Ascending aorta (tissue), 2 donors: Measurements from ENCODE around the gene PNPT1. TPM values are rescaled to one million over a fixed set of nuclear protein-coding genes. Genes with fewer than 3 reads are reported as not detected.
A peak's percentile ranks its signal among the peaks of the same experiment; 100 is the strongest.
"Not testable (repeated sequence)": the region's sequence is repeated elsewhere in the genome, so short reads cannot be mapped to it uniquely, and the experiment has no call there.

ENCODE experiments used
- DNase-seq, 2 donors: peaks; one replicate each; pipeline ENCODE4 v3.0.0-alpha.2; 2019; ENCODE audit warnings: low spot score in 2 of 2
- H3K27ac ChIP-seq, 2 donors: fragments of 200-600 bp; sonication (generic); one replicate each; pipeline ENCODE4 v1.5.1; 2016 to 2017; ENCODE audit warnings: mild to moderate bottlenecking in 1 of 2
- H3K27me3 ChIP-seq: fragments of 200-600 bp; sonication (generic); one replicate; pipeline ENCODE4 v1.5.1; 2017
- H3K36me3 ChIP-seq, 2 donors: fragments of 200-600 bp; sonication (generic); one replicate each; pipeline ENCODE4 v1.5.1; 2016
- H3K4me1 ChIP-seq, 2 donors: fragments of 200-600 bp; sonication (generic); one replicate each; pipeline ENCODE4 v1.5.1; 2016 to 2017; ENCODE audit warnings: mild to moderate bottlenecking in 1 of 2
- H3K4me3 ChIP-seq, 2 donors: fragments of 200-600 bp; sonication (generic); one replicate each; pipeline ENCODE4 v1.5.1; 2016 to 2017; ENCODE audit warnings: mild to moderate bottlenecking in 1 of 2
- H3K9me3 ChIP-seq, 2 donors: fragments of 200-600 bp; sonication (generic); one replicate each; pipeline ENCODE4 v1.5.1; 2016
- intact Hi-C: fragments of 100-400 bp; cut with DNase I; formaldehyde crosslinking; loops from one replicate; pipeline ENCODE4 v1.15.1; 2023
- total RNA-seq: library from RNA; depleted of rRNA; stranded (reverse); fragments of >200 nt; gene quantifications from one replicate; pipeline ENCODE4 v1.1.0, GENCODE V29; 2016
- TF ChIP-seq, protein P1 (sequence below), 3 experiments: fragments of 200-600 bp in 2 of 3; fragments of 450-650 bp in 1 of 3; sonication (generic) in 2 of 3; IDR thresholded peaks; one replicate each; pipeline ENCODE4 v1.5.1; 2016 to 2019; ENCODE audit warnings: antibody characterized with exemption in 3 of 3, mild to moderate bottlenecking in 1 of 3, moderate library complexity in 1 of 3

PNPT1 gene
- total RNA-seq, result 4.2 TPM

- H3K27me3 ChIP-seq, result no peaks in the 10 kb centered on the region
- H3K27ac ChIP-seq, result peak within 1 kb of the TSS; percentile 24 to 45
- intact Hi-C loops, result loop anchor here (1.0 kb wide), 1 partner anchor 75 kb away; no protein-coding TSS in a partner anchor
- H3K36me3 ChIP-seq, result no peaks in the 10 kb centered on the region
- H3K4me3 ChIP-seq, result peak within 1 kb of the TSS; percentile 67 to 91
- peak; percentile 65 to 95 for DNase-seq
- H3K9me3 ChIP-seq, result no peaks in the 10 kb centered on the region
- TF ChIP-seq, protein P1, sequence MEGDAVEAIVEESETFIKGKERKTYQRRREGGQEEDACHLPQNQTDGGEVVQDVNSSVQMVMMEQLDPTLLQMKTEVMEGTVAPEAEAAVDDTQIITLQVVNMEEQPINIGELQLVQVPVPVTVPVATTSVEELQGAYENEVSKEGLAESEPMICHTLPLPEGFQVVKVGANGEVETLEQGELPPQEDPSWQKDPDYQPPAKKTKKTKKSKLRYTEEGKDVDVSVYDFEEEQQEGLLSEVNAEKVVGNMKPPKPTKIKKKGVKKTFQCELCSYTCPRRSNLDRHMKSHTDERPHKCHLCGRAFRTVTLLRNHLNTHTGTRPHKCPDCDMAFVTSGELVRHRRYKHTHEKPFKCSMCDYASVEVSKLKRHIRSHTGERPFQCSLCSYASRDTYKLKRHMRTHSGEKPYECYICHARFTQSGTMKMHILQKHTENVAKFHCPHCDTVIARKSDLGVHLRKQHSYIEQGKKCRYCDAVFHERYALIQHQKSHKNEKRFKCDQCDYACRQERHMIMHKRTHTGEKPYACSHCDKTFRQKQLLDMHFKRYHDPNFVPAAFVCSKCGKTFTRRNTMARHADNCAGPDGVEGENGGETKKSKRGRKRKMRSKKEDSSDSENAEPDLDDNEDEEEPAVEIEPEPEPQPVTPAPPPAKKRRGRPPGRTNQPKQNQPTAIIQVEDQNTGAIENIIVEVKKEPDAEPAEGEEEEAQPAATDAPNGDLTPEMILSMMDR (IDR thresholded peaks at IDR 0.05), result no peak
- H3K4me1 ChIP-seq, result no peaks in the 10 kb centered on the region
These were observed at the start of gene PNPT1 for GRCh38 chr2:55693181-55694125. Gene PNPT1, minus strand, starts transcription at chr2:55693844. Its CDS starts 21 bp downstream, at chr2:55693823.

DNA sequence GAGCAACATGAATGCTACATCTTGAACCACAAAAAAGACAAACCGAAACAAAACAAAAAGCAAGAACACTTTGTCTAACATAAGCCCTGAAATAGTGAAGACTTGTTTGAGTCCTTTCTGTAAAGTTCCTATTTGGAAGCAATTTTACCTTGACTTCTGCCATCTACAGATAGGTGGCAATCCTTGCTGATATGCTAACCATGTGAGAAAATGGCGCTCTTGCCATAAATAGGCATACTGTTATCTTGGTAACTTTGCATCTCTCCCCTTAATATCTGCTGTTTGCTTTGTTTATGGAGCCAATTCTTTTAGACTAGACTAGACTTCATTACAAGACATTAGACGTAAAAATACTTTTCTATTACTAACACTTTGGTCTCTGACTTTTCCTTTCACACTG is 49.4 kb upstream of the PNPT1 start:
- Histone ChIP-seq H3K27ac (no peak overlapping the region), H3K4me3 (no peak overlapping the region), H3K4me1 (no peaks in the 10 kb centered on the region), H3K9me3 (no peaks in the 10 kb centered on the region), H3K27me3 (no peaks in the 10 kb centered on the region), H3K36me3 (no peaks in the 10 kb centered on the region)
- TF ChIP-seq, protein P1 (IDR thresholded peaks at IDR 0.05), result no peak
- intact Hi-C loops, result no loop called here
- DNase-seq, result no peak

GRCh38 chr2:55736019-55736536 is 42.4 kb upstream of the PNPT1 start:
- H3K4me1 ChIP-seq, H3K9me3 ChIP-seq, H3K36me3 ChIP-seq, H3K27ac ChIP-seq, DNase-seq, intact Hi-C loops, H3K4me3 ChIP-seq, H3K27me3 ChIP-seq: not testable (repeated sequence)

DNA sequence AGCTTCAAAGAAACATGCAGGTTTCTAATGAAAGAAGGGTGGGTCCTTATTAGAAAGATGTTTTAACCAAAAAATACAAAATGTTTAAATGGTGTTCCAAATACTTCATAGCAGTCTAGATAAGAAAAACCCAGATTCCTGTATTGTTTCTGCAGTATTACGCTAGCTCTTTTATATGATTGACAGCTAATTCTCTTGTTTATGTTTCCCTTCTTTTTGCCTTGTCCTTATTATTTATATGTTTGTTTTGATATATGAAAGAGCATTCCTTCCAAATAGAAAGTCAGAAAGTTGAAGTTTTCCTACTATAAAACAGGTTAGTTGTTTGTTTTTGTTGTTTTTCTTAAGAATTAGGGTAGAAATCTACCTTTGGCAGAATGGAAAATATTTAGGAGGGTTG is 41.1 kb upstream of the PNPT1 start:
- Histone ChIP-seq H3K4me1 (no peaks in the 10 kb centered on the region), H3K27me3 (no peaks in the 10 kb centered on the region), H3K36me3 (no peaks in the 10 kb centered on the region), H3K4me3 (no peak overlapping the region), H3K27ac (no peak overlapping the region), H3K9me3 (no peaks in the 10 kb centered on the region)
- TF ChIP-seq, protein P1 (IDR thresholded peaks at IDR 0.05), result no peak
- intact Hi-C loops, result no loop called here
- no peak for DNase-seq

- Histone ChIP-seq H3K4me3 (no peak overlapping the region), H3K27ac (no peak overlapping the region), H3K27me3 (no peaks in the 10 kb centered on the region), H3K4me1 (peaks cover 0 to 3% of the 10 kb centered on the region in 2 donors), H3K36me3 (no peaks in the 10 kb centered on the region), H3K9me3 (no peaks in the 10 kb centered on the region)
- intact Hi-C loops, result no loop called here
- TF ChIP-seq, protein P1 (IDR thresholded peaks at IDR 0.05), result no peak
- no peak for DNase-seq
These were observed 39.7 kb upstream of the PNPT1 start for GRCh38 chr2:55733335-55733734.

DNA sequence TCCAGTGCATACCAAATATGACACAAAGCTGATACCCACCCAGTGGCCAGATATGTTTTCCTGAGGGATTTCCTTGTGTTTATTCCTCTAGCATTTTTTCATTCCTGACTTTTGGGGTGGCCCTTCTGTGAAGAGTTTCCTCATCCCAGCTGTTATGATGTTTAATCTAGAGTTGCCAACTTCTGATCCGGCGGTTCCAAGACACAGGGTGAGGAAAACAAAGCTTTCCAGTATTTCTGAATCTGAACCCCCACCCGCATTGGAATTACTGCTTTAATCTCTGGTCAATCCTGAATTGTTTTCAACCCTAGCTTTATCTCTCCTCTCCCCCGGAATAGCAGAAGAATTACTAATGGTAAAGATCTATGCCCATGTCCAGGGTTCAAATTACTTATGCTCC is 39.2 kb upstream of the PNPT1 start:
- TF ChIP-seq, protein P1 (IDR thresholded peaks at IDR 0.05), result no peak

More for the DNA sequence above, 39.2 kb upstream of the PNPT1 start:
- Histone ChIP-seq H3K4me3 (no peak overlapping the region), H3K27ac (no peak overlapping the region), H3K4me1 (peaks cover 0 to 3% of the 10 kb centered on the region in 2 donors), H3K36me3 (no peaks in the 10 kb centered on the region), H3K9me3 (no peaks in the 10 kb centered on the region), H3K27me3 (no peaks in the 10 kb centered on the region)
- intact Hi-C loops, result no loop called here
- no peak for DNase-seq
